GM12872 (cell line): ENCODE measurements around the gene ARHGAP22.

Experiments
- TF ChIP-seq, protein P1 (sequence below): IDR thresholded peaks from 3 replicates; pipeline ENCODE4 v1.5.1; 2011; ENCODE audit warnings: low read depth, mild to moderate bottlenecking, low read length, moderate library complexity; ENCODE audit not compliant: insufficient read depth

ARHGAP22 gene

GRCh38 chr10:48412933-48413332 lies 191.9 kb downstream of the ARHGAP22 start:
- TF ChIP-seq, protein P1, sequence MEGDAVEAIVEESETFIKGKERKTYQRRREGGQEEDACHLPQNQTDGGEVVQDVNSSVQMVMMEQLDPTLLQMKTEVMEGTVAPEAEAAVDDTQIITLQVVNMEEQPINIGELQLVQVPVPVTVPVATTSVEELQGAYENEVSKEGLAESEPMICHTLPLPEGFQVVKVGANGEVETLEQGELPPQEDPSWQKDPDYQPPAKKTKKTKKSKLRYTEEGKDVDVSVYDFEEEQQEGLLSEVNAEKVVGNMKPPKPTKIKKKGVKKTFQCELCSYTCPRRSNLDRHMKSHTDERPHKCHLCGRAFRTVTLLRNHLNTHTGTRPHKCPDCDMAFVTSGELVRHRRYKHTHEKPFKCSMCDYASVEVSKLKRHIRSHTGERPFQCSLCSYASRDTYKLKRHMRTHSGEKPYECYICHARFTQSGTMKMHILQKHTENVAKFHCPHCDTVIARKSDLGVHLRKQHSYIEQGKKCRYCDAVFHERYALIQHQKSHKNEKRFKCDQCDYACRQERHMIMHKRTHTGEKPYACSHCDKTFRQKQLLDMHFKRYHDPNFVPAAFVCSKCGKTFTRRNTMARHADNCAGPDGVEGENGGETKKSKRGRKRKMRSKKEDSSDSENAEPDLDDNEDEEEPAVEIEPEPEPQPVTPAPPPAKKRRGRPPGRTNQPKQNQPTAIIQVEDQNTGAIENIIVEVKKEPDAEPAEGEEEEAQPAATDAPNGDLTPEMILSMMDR, result no peak

GRCh38 chr10:48412081-48412480 lies 192.8 kb downstream of the ARHGAP22 start:
- TF ChIP-seq, protein P1, result no peak

GRCh38 chr10:48411510-48411909 lies 193.4 kb downstream of the ARHGAP22 start:
- TF ChIP-seq, protein P1, result no peak

DNA sequence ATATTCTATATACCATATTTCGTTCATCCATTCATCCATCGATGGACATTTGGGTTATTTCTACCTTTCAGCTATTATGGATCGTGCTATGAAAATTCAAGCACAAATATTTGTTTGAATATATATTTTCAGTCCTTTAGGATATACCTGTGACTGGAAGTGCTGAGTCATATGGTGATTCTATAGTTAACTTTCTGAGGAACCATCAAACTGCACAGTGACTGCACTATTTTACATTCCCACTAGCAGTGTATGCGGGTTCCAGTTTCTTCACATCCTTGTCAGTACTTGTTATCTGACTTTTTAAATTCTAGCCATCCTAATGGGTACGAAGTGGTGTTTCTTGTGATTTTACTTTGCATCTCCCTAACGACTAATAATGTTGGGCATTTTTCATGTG lies 194.4 kb downstream of the ARHGAP22 start:
- TF ChIP-seq, protein P1, result no peak

GRCh38 chr10:48406658-48407057 lies 198.2 kb downstream of the ARHGAP22 start:
- TF ChIP-seq, protein P1, result no peak

GRCh38 chr10:48406204-48406603 lies 198.7 kb downstream of the ARHGAP22 start:
- TF ChIP-seq, protein P1, result no peak

- TF ChIP-seq, protein P1, result no peak
Observed at GRCh38 chr10:48404646-48405045, 200.2 kb downstream of the ARHGAP22 start.

DNA sequence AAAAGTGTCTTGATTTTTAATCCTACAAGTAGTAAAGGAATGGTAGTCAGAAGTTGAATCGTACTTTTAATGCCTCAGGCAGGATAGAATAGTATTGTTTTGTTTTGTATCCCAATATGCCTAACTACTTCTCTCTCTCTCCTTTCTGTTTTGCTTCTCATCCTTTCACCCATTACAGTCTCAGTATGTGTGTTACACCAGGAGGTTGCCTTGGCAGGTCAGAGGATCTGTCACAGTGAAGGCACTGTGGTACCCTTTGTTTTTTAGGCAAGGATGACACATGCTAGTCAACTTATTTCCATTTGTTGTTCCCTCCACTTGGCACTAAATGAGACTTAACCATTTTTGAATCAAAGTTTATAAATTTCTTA lies 204.0 kb downstream of the ARHGAP22 start:
- TF ChIP-seq, protein P1, result no peak
